Measurements from ENCODE around the gene DSCAM.

GRCh38 chr21:40685141-40685540 is 161.8 kb downstream of the DSCAM start:
- TF ChIP-seq CTCF (IDR thresholded peaks at IDR 0.05; ENCODE audit: insufficient read depth, low read length) (no peak), POLR2AphosphoS5 (IDR thresholded peaks at IDR 0.05; ENCODE audit: low read depth) (no peak), REST (IDR thresholded peaks at IDR 0.05; ENCODE audit: insufficient replicate concordance, low read depth) (no peak), GABPA (IDR thresholded peaks at IDR 0.05; ENCODE audit: low read depth) (no peak), SPI1 (IDR thresholded peaks at IDR 0.05; ENCODE audit: borderline replicate concordance, low read depth) (no peak)
